Liver (tissue), 10 donors: ENCODE measurements around the gene ZMAT5. TPM values are rescaled to one million over a fixed set of nuclear protein-coding genes. Genes with fewer than 3 reads are reported as not detected.

ENCODE experiments used
- DNase-seq: peaks from one replicate; pipeline ENCODE4 v3.0.0-alpha.2; 2017; ENCODE audit warnings: low spot score
- H3K27ac ChIP-seq, 2 donors: one replicate each; pipeline ENCODE4 v1.7.0; 2013; ENCODE audit warnings: inconsistent platforms in 2 of 2, low read length in 2 of 2, control low read depth in 1 of 2, low read depth in 1 of 2, mild to moderate bottlenecking in 1 of 2
- H3K27me3 ChIP-seq, 4 donors: one replicate each; pipeline versions ENCODE4 v1.6.1 to v1.7.0; 2013; ENCODE audit warnings: low read length in 3 of 4, inconsistent platforms in 1 of 4, mild to moderate bottlenecking in 1 of 4, moderate library complexity in 1 of 4; ENCODE audit not compliant: control insufficient read depth in 4 of 4, insufficient read depth in 4 of 4
- H3K36me3 ChIP-seq, 4 donors: one replicate each; pipeline versions ENCODE4 v1.6.1 to v1.7.0; 2013; ENCODE audit warnings: low read length in 3 of 4, mild to moderate bottlenecking in 3 of 4, low read depth in 1 of 4, moderate library complexity in 1 of 4; ENCODE audit not compliant: control insufficient read depth in 4 of 4, insufficient read depth in 3 of 4
- H3K4me1 ChIP-seq, 4 donors: one replicate each; pipeline versions ENCODE4 v1.6.1 to v1.7.0; 2013; ENCODE audit warnings: low read length in 3 of 4, mild to moderate bottlenecking in 3 of 4, moderate library complexity in 1 of 4; ENCODE audit not compliant: control insufficient read depth in 4 of 4, insufficient read depth in 4 of 4
- H3K4me3 ChIP-seq, 3 donors: one replicate each; pipeline versions ENCODE4 v1.6.1 to v1.7.0; 2013; ENCODE audit warnings: low read length in 3 of 3, control low read depth in 1 of 3, low read depth in 1 of 3, mild to moderate bottlenecking in 1 of 3
- H3K9ac ChIP-seq, 2 donors: one replicate each; pipeline ENCODE4 v1.7.0; 2013; ENCODE audit warnings: low read length in 2 of 2, mild to moderate bottlenecking in 2 of 2, moderate library complexity in 2 of 2, control low read depth in 1 of 2, low read depth in 1 of 2
- H3K9me3 ChIP-seq, 4 donors: one replicate each; pipeline versions ENCODE4 v1.6.1 to v1.7.0; 2013; ENCODE audit warnings: low read length in 3 of 4; ENCODE audit not compliant: control insufficient read depth in 4 of 4
- FOXA2 ChIP-seq: IDR thresholded peaks from 2 replicates; pipeline ENCODE4 v1.6.1; 2016; ENCODE audit warnings: antibody characterized with exemption
- GABPA ChIP-seq, 2 donors: IDR thresholded peaks in 1 of 2; conservative IDR thresholded peaks in 1 of 2; 2 replicates each; pipeline ENCODE4 v1.6.1; 2016; ENCODE audit warnings: antibody characterized with exemption in 2 of 2, mild to moderate bottlenecking in 1 of 2, moderate library complexity in 1 of 2
- HNF4G ChIP-seq: IDR thresholded peaks from 2 replicates; pipeline ENCODE4 v1.6.1; 2016; ENCODE audit warnings: antibody characterized with exemption
- JUND ChIP-seq, 2 donors: IDR thresholded peaks; 2 replicates each; pipeline ENCODE4 v1.6.1; 2016; ENCODE audit warnings: antibody characterized with exemption in 2 of 2
- NR2F2 ChIP-seq: IDR thresholded peaks from 2 replicates; pipeline ENCODE4 v1.6.1; 2016; ENCODE audit warnings: antibody characterized with exemption
- RAD21 ChIP-seq, 2 donors: IDR thresholded peaks; 2 replicates each; pipeline ENCODE4 v1.6.1; 2016; ENCODE audit warnings: antibody characterized with exemption in 2 of 2, mild to moderate bottlenecking in 2 of 2
- SP1 ChIP-seq: IDR thresholded peaks from 2 replicates; pipeline ENCODE4 v1.6.1; 2018; ENCODE audit warnings: antibody characterized with exemption, mild to moderate bottlenecking
- YY1 ChIP-seq: IDR thresholded peaks from 2 replicates; pipeline ENCODE4 v1.6.1; 2016; ENCODE audit warnings: antibody characterized with exemption, mild to moderate bottlenecking
- WGBS: extraction: QIAGEN DNeasy Blood & Tissue Kit; methylation state at CpG from one replicate; pipeline ENCODE4 v1.1.7; 2013; 5-methylcytosine and 5-hydroxymethylcytosine counted together
- polyA plus RNA-seq, 2 donors: library from polyadenylated mRNA; stranded (reverse) in 1 of 2; unstranded in 1 of 2; fragments of 200-250 nt in 1 of 2; fragments of >200 nt in 1 of 2; fragmentation: Nextera tagmentation in 1 of 2; extraction: Ambion mirVana in 1 of 2; gene quantifications; one replicate each; pipeline versions ENCODE4 v1.2.1 to v1.2.3, GENCODE V29; 2013 to 2015
- small RNA-seq: library from RNA; depleted of rRNA; stranded (forward); fragments of <200 nt; gene quantifications from one replicate; pipeline ENCODE3, GENCODE V24; 2014
- total RNA-seq, 2 donors: library from RNA; depleted of rRNA; stranded (reverse); fragments of >200 nt; gene quantifications; one replicate each; pipeline ENCODE4 v1.2.3, GENCODE V29; 2014
- TF ChIP-seq, protein P1 (sequence below): IDR thresholded peaks from 2 replicates; pipeline ENCODE4 v1.6.1; 2016; ENCODE audit warnings: antibody characterized with exemption
- TF ChIP-seq, protein P2 (sequence below): IDR thresholded peaks from 2 replicates; pipeline ENCODE4 v1.6.1; 2016; ENCODE audit warnings: antibody characterized with exemption
- donor health status: healthy.
- donor health status: healthy.
- donor health status: healthy.
- donor health status: healthy.
- donor health status: healthy.

The ZMAT5 gene
- total and polyA plus RNA-seq, 4 donors = 9.2 to 18.8 (median 13.5) TPM

DNA sequence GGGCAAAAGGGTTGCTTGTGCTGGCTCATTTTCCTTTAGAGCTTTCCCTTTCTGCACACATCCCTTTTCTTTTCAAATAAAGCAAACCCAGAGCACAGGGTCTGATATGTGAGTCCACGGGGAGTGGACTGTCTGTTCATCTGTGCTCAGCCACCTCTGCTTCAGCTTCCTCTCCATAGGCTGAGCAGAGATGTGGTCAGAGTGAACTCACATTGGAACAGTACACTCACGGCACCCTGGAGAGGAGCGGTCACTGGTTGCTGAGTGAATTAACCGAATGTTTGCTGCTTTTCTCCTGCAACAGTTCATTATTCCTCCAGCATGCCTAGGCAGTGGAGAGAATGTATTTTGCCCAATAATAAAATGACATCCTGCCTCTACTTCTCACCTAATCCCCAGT lies 83.3 kb downstream of the ZMAT5 start:
- WGBS = 96% methylated on average over 4 of the region's 4 CpGs
- H3K36me3 ChIP-seq = peaks cover 14 to 62% (median 33%) of the 10 kb centered on the region in 4 donors

More for the DNA sequence above, 83.3 kb downstream of the ZMAT5 start:
- H3K4me3 ChIP-seq = no peak overlapping the region
- no peaks in the 10 kb centered on the region for H3K4me1 ChIP-seq
- DNase-seq = no peak
- H3K27me3 ChIP-seq = no peaks in the 10 kb centered on the region
- H3K9ac ChIP-seq = no peak overlapping the region
- no peaks in the 10 kb centered on the region for H3K9me3 ChIP-seq
- TF ChIP-seq FOXA2 = no peak
- no peak for TF ChIP-seq YY1
- no peak for TF ChIP-seq HNF4G
- no peak for TF ChIP-seq SP1
- TF ChIP-seq, protein P1, sequence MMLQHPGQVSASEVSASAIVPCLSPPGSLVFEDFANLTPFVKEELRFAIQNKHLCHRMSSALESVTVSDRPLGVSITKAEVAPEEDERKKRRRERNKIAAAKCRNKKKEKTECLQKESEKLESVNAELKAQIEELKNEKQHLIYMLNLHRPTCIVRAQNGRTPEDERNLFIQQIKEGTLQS = no peak
- TF ChIP-seq JUND (IDR thresholded peaks at IDR 0.05) = no peak
- TF ChIP-seq, protein P2, sequence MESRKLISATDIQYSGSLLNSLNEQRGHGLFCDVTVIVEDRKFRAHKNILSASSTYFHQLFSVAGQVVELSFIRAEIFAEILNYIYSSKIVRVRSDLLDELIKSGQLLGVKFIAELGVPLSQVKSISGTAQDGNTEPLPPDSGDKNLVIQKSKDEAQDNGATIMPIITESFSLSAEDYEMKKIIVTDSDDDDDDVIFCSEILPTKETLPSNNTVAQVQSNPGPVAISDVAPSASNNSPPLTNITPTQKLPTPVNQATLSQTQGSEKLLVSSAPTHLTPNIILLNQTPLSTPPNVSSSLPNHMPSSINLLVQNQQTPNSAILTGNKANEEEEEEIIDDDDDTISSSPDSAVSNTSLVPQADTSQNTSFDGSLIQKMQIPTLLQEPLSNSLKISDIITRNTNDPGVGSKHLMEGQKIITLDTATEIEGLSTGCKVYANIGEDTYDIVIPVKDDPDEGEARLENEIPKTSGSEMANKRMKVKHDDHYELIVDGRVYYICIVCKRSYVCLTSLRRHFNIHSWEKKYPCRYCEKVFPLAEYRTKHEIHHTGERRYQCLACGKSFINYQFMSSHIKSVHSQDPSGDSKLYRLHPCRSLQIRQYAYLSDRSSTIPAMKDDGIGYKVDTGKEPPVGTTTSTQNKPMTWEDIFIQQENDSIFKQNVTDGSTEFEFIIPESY = no peak
- TF ChIP-seq GABPA (IDR thresholded peaks at IDR 0.05 in 1 of 2, conservative IDR thresholded peaks at IDR 0.05 in 1 of 2) = no peak
- TF ChIP-seq RAD21 (IDR thresholded peaks at IDR 0.05) = no peak
- TF ChIP-seq NR2F2 = no peak
- H3K27ac ChIP-seq = no peak overlapping the region

Small RNA genes lying within 50 kb of the gene (small RNA-seq; reads per million reads assigned to genes)
- not detected for gene AC004882.2
- gene RF00019 = not detected

Other genes with a start within 250 kb of the ZMAT5 start
- gene THOC5, start 213.2 kb downstream of the ZMAT5 start, total RNA-seq = 10 to 100 TPM; 19.5 to 25.1 TPM
- 1 to 10 TPM; 7.4 to 9.4 TPM for gene THOC5, start 213.2 kb downstream of the ZMAT5 start, polyA plus RNA-seq
- gene NIPSNAP1, start 185.9 kb downstream of the ZMAT5 start, total RNA-seq = 100 to 1,000 TPM; 114 to 125 TPM
- 100 to 1,000 TPM; 134 to 145 TPM for gene NIPSNAP1, start 185.9 kb downstream of the ZMAT5 start, polyA plus RNA-seq
- gene NF2, start 163.4 kb downstream of the ZMAT5 start, total RNA-seq = 10 to 100 TPM; 14.1 to 25.2 TPM
- 1 to 10 TPM; 6.2 to 8.4 TPM for gene NF2, start 163.4 kb downstream of the ZMAT5 start, polyA plus RNA-seq
- gene CABP7, start 47.0 kb downstream of the ZMAT5 start, total RNA-seq = not detected
- under 1 TPM in 1 of 2 donors, not detected in 1; 0.08 TPM for gene CABP7, start 47.0 kb downstream of the ZMAT5 start, polyA plus RNA-seq
- gene UQCR10, start 362 bp upstream of the ZMAT5 start, total RNA-seq = 10 to 100 TPM; 40.2 to 70.6 TPM
- gene UQCR10, start 362 bp upstream of the ZMAT5 start, polyA plus RNA-seq = 100 to 1,000 TPM; 133 to 243 TPM
- gene ASCC2, start 71.3 kb upstream of the ZMAT5 start, total RNA-seq = 10 to 100 TPM; 36.0 to 43.7 TPM
- gene ASCC2, start 71.3 kb upstream of the ZMAT5 start, polyA plus RNA-seq = 10 to 100 TPM; 34.6 to 41.4 TPM
- 10 to 100 TPM; 27.0 to 38.8 TPM for gene MTMR3, start 116.2 kb upstream of the ZMAT5 start, total RNA-seq
- gene MTMR3, start 116.2 kb upstream of the ZMAT5 start, polyA plus RNA-seq = 1 to 10 TPM; 6.0 to 7.2 TPM